Neural cell (in vitro differentiated cells): Measurements from ENCODE around the gene VMA21.

ENCODE experiments used
- CTCF ChIP-seq: fragments of 450-650 bp; IDR thresholded peaks from 2 replicates; pipeline ENCODE4 v1.5.1; 2014; ENCODE audit warnings: antibody characterized with exemption, mild to moderate bottlenecking, moderate library complexity; ENCODE audit not compliant: poor library complexity, severe bottlenecking
- MXI1 ChIP-seq: fragments of 450-650 bp; conservative IDR thresholded peaks from 2 replicates; pipeline ENCODE4 v1.6.1; 2014; ENCODE audit warnings: antibody characterized with exemption, mild to moderate bottlenecking; ENCODE audit not compliant: poor library complexity, severe bottlenecking
- POLR2AphosphoS5 ChIP-seq: IDR thresholded peaks from 2 replicates; pipeline ENCODE4 v1.6.1; 2012
- RAD21 ChIP-seq: fragments of 450-650 bp; conservative IDR thresholded peaks from 2 replicates; pipeline ENCODE4 v1.6.1; 2014; ENCODE audit warnings: antibody characterized with exemption, mild to moderate bottlenecking, moderate library complexity

GRCh38 chrX:151416579-151416978 lies 19.6 kb downstream of the VMA21 start:
- TF ChIP-seq POLR2AphosphoS5 (no peak), CTCF (no peak), RAD21 (no peak), MXI1 (no peak)
